Mesenteric fat pad (tissue), 1 donor: Measurements from ENCODE around the gene VAMP5. TPM values are rescaled to one million over a fixed set of nuclear protein-coding genes. Genes with fewer than 3 reads are reported as not detected.
A peak's percentile ranks its signal among the peaks of the same experiment; 100 is the strongest.
"Not testable (repeated sequence)": the region's sequence is repeated elsewhere in the genome, so short reads cannot be mapped to it uniquely, and the experiment has no call there.

Source experiments
- DNase-seq: peaks from one replicate; pipeline ENCODE4 v3.0.0-alpha.2; 2020; ENCODE audit warnings: low spot score
- long read RNA-seq: library from polyadenylated mRNA; unstranded; transcript quantifications from one replicate; pipeline ENCODE4 v2.0.0, GENCODE V29; 2020
- total RNA-seq: library from RNA; stranded (reverse); fragmentation: NEBNext Ultra II Directional; extraction: Animal tissue kit (Norgen Biotek cat#: 25700); gene quantifications from one replicate; pipeline ENCODE4 v1.2.1, GENCODE V29; 2021
- donor health status: DM: yes; HTN: yes; CAD: no.

The VAMP5 gene
- total RNA-seq: 70.3 TPM
- long read RNA-seq, transcript VAMP5-201 (3 exons, 689 nt): major isoform, 11 of 16 reads
- long read RNA-seq, partial matches to known transcripts: 0 of 16 reads
- long read RNA-seq, other reads (novel, unspliced or antisense): 4 of 16 reads

DNA sequence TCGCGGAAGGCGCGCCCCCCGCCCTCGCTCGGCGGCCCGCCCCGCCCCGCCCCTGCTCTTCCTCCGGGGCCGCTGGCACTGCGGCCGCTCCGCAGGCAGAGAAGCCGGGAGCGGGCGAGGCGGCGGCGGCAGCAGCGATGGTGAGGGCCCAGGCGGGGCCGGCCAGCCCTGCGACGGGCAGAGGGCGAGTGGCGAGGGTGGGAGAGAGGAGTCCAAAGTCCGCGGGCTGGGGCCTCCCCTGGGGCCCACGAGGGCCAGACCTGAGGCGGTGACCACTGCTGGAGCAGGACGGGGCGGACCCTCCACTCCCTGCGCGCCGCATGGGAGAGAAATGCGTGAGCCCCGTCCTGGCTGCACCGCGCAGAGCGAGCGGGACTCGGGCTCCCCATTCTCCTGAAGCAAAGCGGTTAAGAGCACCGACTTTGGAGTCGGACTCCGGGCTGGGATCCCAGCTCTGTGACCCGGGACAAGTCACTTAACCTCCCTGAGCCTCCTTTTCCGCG lies at the start of gene VAMP5:
Gene VAMP5, plus strand, starts transcription at position 78 of the 503 bp plus-strand sequence. Its CDS starts 60 bp downstream, at position 138.
- no peak for DNase-seq

- no peak for DNase-seq
These were observed 49.4 kb upstream of the VAMP5 start for GRCh38 chr2:85534881-85535280.

DNA sequence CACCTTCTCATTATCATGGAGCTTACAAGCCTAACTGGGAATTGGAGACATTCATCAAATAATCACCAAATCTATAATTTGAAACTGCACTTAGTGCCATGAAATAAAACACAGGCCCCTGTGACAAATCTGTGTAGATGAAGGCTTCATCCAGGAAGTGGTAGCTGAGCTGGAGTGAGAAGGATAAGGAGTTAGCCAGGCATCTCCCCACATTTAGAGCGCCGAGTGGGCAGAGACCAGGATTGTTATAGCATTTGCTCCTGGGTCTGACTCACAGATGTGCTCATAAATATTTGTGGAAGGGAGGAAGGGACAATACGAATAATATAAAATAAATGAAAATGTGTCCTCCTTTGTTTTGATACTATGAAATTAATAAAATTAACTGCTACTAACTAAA lies 47.8 kb upstream of the VAMP5 start:
- no peak for DNase-seq

GRCh38 chr2:85537600-85538506 lies 46.4 kb upstream of the VAMP5 start:
- DNase-seq: no peak

DNA sequence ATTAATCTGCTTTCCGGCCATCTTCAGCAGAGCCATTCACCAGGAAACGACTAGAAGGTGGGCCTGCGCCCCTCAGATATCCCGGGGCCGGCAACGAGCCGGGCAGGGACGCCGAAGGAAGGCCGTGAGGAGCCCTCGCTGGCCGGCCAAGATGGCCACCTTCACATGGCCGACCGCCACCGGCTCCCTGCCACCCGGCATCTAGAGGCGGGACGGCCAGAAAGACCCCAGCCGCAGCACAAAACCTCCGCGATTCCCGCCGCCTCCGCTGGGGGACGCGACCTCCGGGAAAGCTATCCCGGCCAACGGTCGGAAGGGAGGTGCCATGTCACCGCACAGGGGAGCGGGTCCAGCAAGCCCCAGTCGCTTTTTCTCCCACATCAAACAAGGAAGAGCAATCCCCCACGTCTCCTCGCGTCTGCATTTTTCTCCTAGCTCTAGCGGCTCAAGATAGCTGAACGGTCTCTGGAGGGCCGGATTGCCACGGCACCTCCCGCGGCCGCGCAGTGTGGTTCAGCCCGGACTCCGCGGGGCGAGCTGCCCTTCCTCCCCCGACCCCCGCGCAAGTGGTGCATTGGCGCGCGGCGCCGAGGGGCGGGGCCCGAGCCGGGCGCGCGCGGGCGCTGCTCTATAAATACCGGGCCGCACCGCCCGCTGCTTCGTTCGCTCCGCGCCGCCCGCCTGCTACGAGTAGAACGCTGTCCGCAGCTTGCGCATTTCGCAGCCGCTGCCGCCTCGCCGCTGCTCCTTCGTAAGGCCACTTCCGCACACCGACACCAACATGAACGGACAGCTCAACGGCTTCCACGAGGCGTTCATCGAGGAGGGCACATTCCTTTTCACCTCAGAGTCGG lies 45.5 kb upstream of the VAMP5 start, which contains the start of gene MAT2A:
Gene MAT2A, plus strand, starts transcription at position 662 of the 854 bp plus-strand sequence. Its CDS starts 120 bp downstream, at position 782.
- peak; percentile 97 for DNase-seq

GRCh38 chr2:85539361-85540132 lies 44.7 kb upstream of the VAMP5 start:
- DNase-seq: peak; percentile 92

- no peak for DNase-seq
These were observed 44.0 kb upstream of the VAMP5 start for GRCh38 chr2:85540133-85540648.

GRCh38 chr2:85541262-85541661 lies 43.0 kb upstream of the VAMP5 start:
- DNase-seq: no peak

GRCh38 chr2:85541753-85542457 lies 42.3 kb upstream of the VAMP5 start:
- DNase-seq: no peak

DNA sequence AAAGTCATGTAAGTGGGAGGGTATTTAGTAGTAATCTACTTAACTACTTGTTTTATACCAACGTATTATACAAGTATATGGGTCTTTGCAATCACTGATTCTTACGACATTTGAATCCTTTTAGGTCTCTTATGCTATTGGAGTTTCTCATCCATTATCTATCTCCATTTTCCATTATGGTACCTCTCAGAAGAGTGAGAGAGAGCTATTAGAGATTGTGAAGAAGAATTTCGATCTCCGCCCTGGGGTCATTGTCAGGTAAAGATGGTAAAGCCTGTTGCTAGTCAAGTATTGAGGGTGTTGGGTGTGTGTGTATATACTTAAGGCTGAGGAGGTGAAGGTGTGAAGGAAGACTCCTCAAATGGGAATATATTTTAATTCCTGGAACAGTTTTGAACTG lies 41.5 kb upstream of the VAMP5 start:
- DNase-seq: no peak

DNA sequence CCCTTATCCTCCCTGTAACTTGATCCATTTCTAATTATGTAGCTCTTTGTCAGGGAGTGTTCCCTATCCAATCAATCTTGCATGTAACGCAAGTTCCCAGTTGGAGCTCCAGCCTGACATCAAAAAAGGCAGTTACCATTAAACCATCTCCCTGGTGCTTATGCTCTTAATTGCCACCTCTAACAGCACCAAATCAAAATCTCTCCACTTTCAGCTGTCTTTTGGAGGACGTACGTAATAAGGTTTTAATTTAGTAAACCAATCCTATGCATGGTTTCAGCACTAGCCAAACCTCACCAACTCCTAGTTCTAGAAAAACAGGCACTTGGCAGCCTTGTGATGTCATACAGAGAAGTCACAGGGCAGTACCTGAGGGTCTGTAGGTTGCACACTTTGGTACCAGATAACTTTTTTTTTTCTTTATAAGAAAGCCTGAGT lies 40.0 kb upstream of the VAMP5 start:
- not testable (repeated sequence) for DNase-seq

- DNase-seq: not testable (repeated sequence)
These were observed 39.1 kb upstream of the VAMP5 start for GRCh38 chr2:85544915-85545779.

DNA sequence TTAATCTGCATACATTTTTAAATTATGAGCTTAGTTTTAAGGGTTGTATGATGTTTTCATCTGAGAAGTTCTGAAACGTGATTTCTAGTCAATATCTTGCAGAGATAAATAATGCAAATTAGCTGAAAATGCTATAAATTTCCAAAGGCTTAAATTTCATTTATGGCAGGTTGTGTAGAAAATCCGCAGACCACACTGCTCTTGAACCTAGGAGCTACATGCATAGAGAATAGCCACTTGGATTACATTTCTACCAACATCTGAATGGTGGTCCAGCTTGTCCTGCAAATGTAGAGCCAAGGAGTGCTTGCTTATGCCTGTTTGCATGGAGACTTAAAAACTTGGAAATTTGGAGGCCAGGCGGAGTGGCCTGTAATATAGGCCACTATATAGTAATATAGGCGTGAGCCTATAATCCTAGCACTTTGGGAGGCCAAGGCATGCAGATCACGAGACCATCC lies 38.4 kb upstream of the VAMP5 start:
- DNase-seq: no peak

- no peak for DNase-seq
These were observed 37.0 kb upstream of the VAMP5 start for GRCh38 chr2:85547089-85547858.

DNA sequence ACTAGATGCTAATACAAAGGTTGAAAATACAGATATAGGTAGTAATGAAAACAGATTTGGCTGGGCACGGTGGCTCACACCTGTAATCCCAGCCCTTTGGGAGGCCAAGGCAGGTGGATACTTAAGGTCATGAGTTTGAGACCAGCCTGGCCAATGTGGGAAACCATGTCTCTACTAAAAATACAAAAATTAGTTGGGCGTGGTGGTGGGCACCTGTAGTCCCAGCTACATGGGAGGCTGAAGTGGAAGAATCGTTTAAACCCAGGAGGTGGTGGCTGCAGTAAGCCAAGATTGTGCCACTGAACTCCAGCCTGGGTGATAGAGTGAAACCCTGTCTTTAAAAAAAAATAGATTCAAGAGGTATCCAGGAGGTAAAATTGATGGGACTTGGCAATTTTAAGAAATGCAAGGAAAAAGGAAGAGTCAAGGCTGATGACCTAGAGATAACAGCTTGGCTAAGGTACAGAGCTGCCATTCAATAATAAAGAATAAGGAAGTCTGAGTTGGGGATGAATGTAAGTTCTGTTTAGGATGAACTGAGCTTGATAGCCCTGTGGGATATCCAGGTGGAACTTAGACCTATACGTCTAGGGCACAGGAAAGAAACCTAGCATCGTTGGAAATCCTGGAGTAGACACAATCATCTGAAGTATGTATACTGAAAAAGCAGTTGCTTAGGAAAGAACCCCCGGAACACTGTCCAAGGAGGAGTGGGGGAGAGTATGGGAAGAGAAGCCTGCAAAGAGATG lies 36.2 kb upstream of the VAMP5 start:
- DNase-seq: no peak

GRCh38 chr2:85548608-85548900 lies 35.7 kb upstream of the VAMP5 start:
- no peak for DNase-seq

GRCh38 chr2:85549095-85549494 lies 35.1 kb upstream of the VAMP5 start:
- no peak for DNase-seq
